ENCODE data around the gene RPS2. TPM values are rescaled to one million over a fixed set of nuclear protein-coding genes. Genes with fewer than 3 reads are reported as not detected.

RPS2 gene
- total and polyA plus RNA-seq, 2 of the 8 experiments (the other 6 are each of a cell fraction or from before 2014, with no cell fraction given): 4,042 to 16,783 TPM

DNA sequence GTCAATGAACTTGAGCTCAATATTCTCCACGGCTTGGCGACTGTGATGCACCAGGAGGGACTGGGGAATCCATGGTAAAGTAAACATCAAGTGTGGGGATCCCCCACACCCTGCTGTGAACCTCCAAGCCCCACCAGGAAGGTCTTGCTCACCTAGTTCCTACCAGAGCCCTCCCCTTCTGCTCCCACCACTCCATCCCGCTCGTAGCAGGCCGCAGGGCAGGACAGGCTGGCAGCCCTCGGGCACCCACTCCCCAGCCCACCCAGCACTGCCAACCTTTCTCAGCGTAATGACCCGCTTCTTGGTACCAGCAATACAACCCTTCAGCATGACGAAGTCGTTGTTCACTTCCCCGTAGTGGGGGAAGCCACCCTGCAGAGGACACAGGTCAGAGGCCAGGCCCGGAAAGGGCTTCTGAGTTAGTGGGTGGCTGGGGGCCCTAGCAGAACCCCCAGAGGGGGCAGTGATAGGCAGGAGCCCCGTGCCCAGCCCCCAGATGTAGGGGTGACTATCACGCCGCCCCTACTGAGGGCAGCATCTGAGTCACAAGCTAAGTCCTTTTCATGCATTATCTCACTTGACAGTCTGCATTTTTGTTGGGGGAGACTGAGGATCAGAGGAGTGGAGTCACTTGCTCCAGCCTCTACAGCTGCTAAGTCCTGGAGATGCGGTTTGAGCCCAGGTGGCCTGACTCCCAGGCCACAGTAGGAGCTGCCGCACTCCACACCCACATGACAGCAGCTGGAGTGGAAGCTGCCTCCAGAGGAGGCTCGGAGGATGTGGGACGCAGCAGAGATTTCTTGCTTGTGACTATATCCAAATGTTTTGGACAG, 18.9 kb downstream of the RPS2 start:
- ChIA-PET CTCF (ENCODE audit: partially characterized antibody) (interaction anchor here (0.7 to 2.9 kb wide), 18 partner anchors 11 to 204 kb away, joined by 3 to 14 read pairs (median 3); partner anchors contain the start of genes NDUFB10 and RPS2), POLR2A (ENCODE audit: partially characterized antibody) (interaction anchor here (1.1 to 11.7 kb wide), 4 partner anchors 14 to 119 kb away, joined by 3 to 336 read pairs (median 4); partner anchors contain the start of genes FAHD1, HAGH, NDUFB10 and RNF151)
- Histone ChIP-seq H3K79me1 (ENCODE audit: low read depth, low read length) (no peaks in the 10 kb centered on the region), H3K4me3 (ENCODE audit: extremely low read depth in 1 of 4, insufficient read depth in 2 of 4, low read depth in 3 of 4, low read length in 4 of 4) (no peak overlapping the region), H2BK120ac (replicated peaks; ENCODE audit: low read depth, low read length) (no peak overlapping the region), H2BK15ac (ENCODE audit: low read length) (peak overlapping the region; percentile 29; the same call in 1 of the 2 replicates), H3K23me2 (ENCODE audit: low read depth, low read length) (peaks cover 6% of the 10 kb centered on the region; the same call in 1 of the 2 replicates), H4K8ac (ENCODE audit: extremely low read depth, insufficient read depth, low read length) (0 out of 2 replicates have a peak overlapping the region, but pooled peaks have one; percentile 78), H3K27ac (ENCODE audit: low read depth, low read length) (no peak overlapping the region), H3K9ac (replicated peaks in 1 of 4; ENCODE audit: extremely low read depth in 1 of 4, low read depth in 3 of 4, low read length in 3 of 4) (no peak overlapping the region), H4K5ac (ENCODE audit: insufficient read length, low read depth, low read length) (no peak overlapping the region), H2AK5ac (ENCODE audit: low read depth, low read length) (no peak overlapping the region), H3K4me1 (replicated peaks in 1 of 4; ENCODE audit: control insufficient read depth in 3 of 4, insufficient read depth in 4 of 4, low read length in 3 of 4) (peaks cover 0 to 11% (median 6%) of the 10 kb centered on the region in 4 experiments; a peak in 5 of 7 replicates), H2BK20ac (ENCODE audit: low read length) (no peak overlapping the region), H3K23ac (ENCODE audit: insufficient read length) (no peak overlapping the region), H3K79me2 (ENCODE audit: control insufficient read depth in 1 of 2, insufficient read depth in 2 of 2, low read length in 2 of 2) (no peaks in the 10 kb centered on the region), H3K36me3 (ENCODE audit: control insufficient read depth in 2 of 4, insufficient read depth in 4 of 4, low read length in 3 of 4) (no peaks in the 10 kb centered on the region), H3K9me3 (ENCODE audit: insufficient read depth in 2 of 2, low read depth in 1 of 2, low read length in 1 of 2) (no peaks in the 10 kb centered on the region), H2AFZ (ENCODE audit: low read length) (no peak overlapping the region), H2BK5ac (ENCODE audit: low read depth, low read length) (no peak overlapping the region), H3K56ac (replicated peaks; ENCODE audit: insufficient read length, low read depth, low read length) (no peak overlapping the region), H4K91ac (replicated peaks; ENCODE audit: insufficient read length, low read length) (no peak overlapping the region), H3K4ac (replicated peaks; ENCODE audit: insufficient read length, low read depth, low read length) (no peak overlapping the region), H3K14ac (ENCODE audit: insufficient read length) (no peak overlapping the region), H3K18ac (ENCODE audit: extremely low read depth, low read length) (no peak overlapping the region), H3K4me2 (ENCODE audit: insufficient read depth in 1 of 2, low read depth in 2 of 2, low read length in 2 of 2) (no peak overlapping the region), H4K20me1 (replicated peaks in 1 of 2; ENCODE audit: control insufficient read depth in 1 of 2, insufficient read depth in 2 of 2, low read length in 2 of 2) (peaks cover 0 to 4% of the 10 kb centered on the region in 2 experiments), H2BK12ac (ENCODE audit: low read depth, low read length) (0 out of 2 replicates have a peak overlapping the region, but pooled peaks have one; percentile 9), H3K27me3 (replicated peaks in 1 of 4; ENCODE audit: control insufficient read depth in 3 of 4, extremely low read depth in 1 of 4, insufficient read depth in 3 of 4, low read length in 3 of 4) (peaks cover 0 to 2% (median 0%) of the 10 kb centered on the region in 4 experiments; a peak in 1 of 7 replicates)
- no peak for FAIRE-seq
- no peak for DNase-seq (ENCODE audit: low read depth in 1 of 2, low spot score in 2 of 2)
- WGBS, 2 experiments (ENCODE audit: extremely low coverage in 1 of 2, insufficient coverage in 1 of 2, insufficient read length in 1 of 2, insufficient replicate concordance in 2 of 2, low coverage in 1 of 2, low lambda C conversion rate in 2 of 2, missing lambda C conversion rate in 1 of 2): 89% methylated on average over 19 of the region's 19 CpGs; no CpG with 5 or more reads in 1 of the 2 experiments
- TF ChIP-seq, protein P1, sequence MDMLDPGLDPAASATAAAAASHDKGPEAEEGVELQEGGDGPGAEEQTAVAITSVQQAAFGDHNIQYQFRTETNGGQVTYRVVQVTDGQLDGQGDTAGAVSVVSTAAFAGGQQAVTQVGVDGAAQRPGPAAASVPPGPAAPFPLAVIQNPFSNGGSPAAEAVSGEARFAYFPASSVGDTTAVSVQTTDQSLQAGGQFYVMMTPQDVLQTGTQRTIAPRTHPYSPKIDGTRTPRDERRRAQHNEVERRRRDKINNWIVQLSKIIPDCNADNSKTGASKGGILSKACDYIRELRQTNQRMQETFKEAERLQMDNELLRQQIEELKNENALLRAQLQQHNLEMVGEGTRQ (IDR thresholded peaks at IDR 0.05; ENCODE audit: low read length): no peak
- TF ChIP-seq PHF8 (conservative IDR thresholded peaks at IDR 0.05; ENCODE audit: low read depth, low read length) (no peak), BCL11A (IDR thresholded peaks at IDR 0.05; ENCODE audit: low read depth in 2 of 2, low read length in 2 of 2) (no peak), TAF1 (IDR thresholded peaks at IDR 0.05; ENCODE audit: low read depth, low read length) (no peak), POLR2A (IDR thresholded peaks at IDR 0.05; ENCODE audit: control extremely low read depth in 1 of 2, low read depth in 2 of 2, low read length in 2 of 2) (no peak), HDAC2 (IDR thresholded peaks at IDR 0.05; ENCODE audit: borderline replicate concordance in 1 of 2, low read depth in 2 of 2, low read length in 2 of 2) (no peak), RBBP5 (IDR thresholded peaks at IDR 0.05; ENCODE audit: borderline replicate concordance, low read depth, low read length) (no peak), RNF2 (IDR thresholded peaks at IDR 0.05; ENCODE audit: borderline replicate concordance, low read depth, low read length, missing control alignments, poor library complexity, severe bottlenecking) (no peak), JUND (IDR thresholded peaks at IDR 0.05; ENCODE audit: low read length) (no peak)

Measured in H1 (cell line).